HCT116 (cell line): ENCODE results near the gene TNRC18. TPM values are rescaled to one million over a fixed set of nuclear protein-coding genes. Genes with fewer than 3 reads are reported as not detected.

ENCODE experiments used
- ATAC-seq: fragments of 200-7000 bp; cut with Tn5 transposase; 2 replicates; pipeline ENCODE4 v1.9.1; 2020; ENCODE audit warnings: mild to moderate bottlenecking, moderate library complexity
- BruUV-seq: library from RNA; stranded (reverse); fragments of 400-500 nt; replicated peaks from 2 replicates; lab custom pipeline; 2021; lab: Mats Ljungman, UMichigan
- CTCF ChIA-PET: fragments of 300-600 bp; sonication (Branson Sonifier 250); formaldehyde crosslinking; loops from one replicate; lab custom pipeline; 2021; ENCODE audit warnings: antibody characterized with exemption; lab: Charles Lee
- POLR2A ChIA-PET: fragments of 300-600, 350-600 bp; sonication (Branson Sonifier 250); formaldehyde crosslinking; loops from one replicate; lab custom pipeline; 2021; ENCODE audit warnings: antibody characterized with exemption; lab: Charles Lee
- RAD21 ChIA-PET, 2 experiments: fragments of 300-600 bp; sonication (Branson Sonifier 250); formaldehyde crosslinking; loops; one replicate each; lab custom pipeline; 2023; ENCODE audit warnings: low total read pairs in 2 of 2; ENCODE audit not compliant: uncharacterized antibody in 2 of 2, unreplicated experiment in 2 of 2, low non-redundant PET in 1 of 2; lab: Charles Lee
- DNase-seq: peaks from one replicate; pipeline ENCODE4 v3.0.0-alpha.2; 2010; ENCODE audit warnings: low read depth, low spot score
- H2AFZ ChIP-seq: fragments of 200-600 bp; shearing (Covaris generic), sonication (generic); 2 replicates; pipeline ENCODE4 v1.6.1; 2017; ENCODE audit warnings: low read depth, mixed run types, mixed read lengths, antibody characterized with exemption, low read length; ENCODE audit not compliant: poor library complexity, severe bottlenecking
- H3K27ac ChIP-seq: 2 replicates; pipeline ENCODE4 v1.5.1; 2012; ENCODE audit warnings: low read depth, low read length
- H3K27me3 ChIP-seq: fragments of 200-600 bp; sonication (generic); 2 replicates; pipeline ENCODE4 v1.6.1; 2016; ENCODE audit warnings: mixed run types, low read length, mixed read lengths; ENCODE audit not compliant: insufficient read depth
- H3K36me3 ChIP-seq, 2 experiments: fragments of 200-500 bp in 1 of 2; fragments of 200-600 bp in 1 of 2; sonication (Bioruptor generic) in 1 of 2; sonication (generic) in 1 of 2; 2 replicates each; pipeline versions ENCODE4 v1.5.1 to v1.6.1; 2014 to 2016; ENCODE audit warnings: low read length in 2 of 2, inconsistent platforms in 1 of 2, mixed read lengths in 1 of 2, mixed run types in 1 of 2; ENCODE audit not compliant: insufficient read depth in 2 of 2, control insufficient read depth in 1 of 2
- H3K4me1 ChIP-seq, 2 experiments: fragments of 200-600 bp in 1 of 2; sonication (generic) in 1 of 2; 2 replicates each; pipeline versions ENCODE4 v1.5.1 to v1.6.1; 2012 to 2017; ENCODE audit warnings: low read length in 2 of 2, inconsistent platforms in 1 of 2, mild to moderate bottlenecking in 1 of 2, mixed read lengths in 1 of 2, mixed run types in 1 of 2, moderate library complexity in 1 of 2; ENCODE audit not compliant: insufficient read depth in 2 of 2, control insufficient read depth in 1 of 2
- H3K4me2 ChIP-seq: fragments of 200-600 bp; sonication (generic); 2 replicates; pipeline ENCODE4 v1.6.1; 2017; ENCODE audit warnings: mixed run types, low read length, mixed read lengths
- H3K4me3 ChIP-seq, 2 experiments: fragments of 200-600 bp in 1 of 2; sonication (generic) in 1 of 2; replicated peaks in 1 of 2; 2 replicates each; pipeline ENCODE4 v1.5.1; 2011 to 2016; ENCODE audit warnings: low read length in 2 of 2, control low read depth in 1 of 2, low read depth in 1 of 2, mild to moderate bottlenecking in 1 of 2, mixed read lengths in 1 of 2, mixed run types in 1 of 2
- H3K79me2 ChIP-seq: fragments of 200-600 bp; sonication (generic); 2 replicates; pipeline ENCODE4 v1.6.1; 2017; ENCODE audit warnings: mild to moderate bottlenecking, mixed run types, low read length, moderate library complexity, mixed read lengths; ENCODE audit not compliant: insufficient read depth
- H3K9ac ChIP-seq: fragments of 200-600 bp; sonication (generic); 2 replicates; pipeline ENCODE4 v1.6.1; 2016; ENCODE audit warnings: low read length, mixed read lengths
- H3K9me2 ChIP-seq: fragments of 200-600 bp; sonication (generic), shearing (Covaris generic); 2 replicates; pipeline ENCODE4 v1.6.1; 2017; ENCODE audit warnings: mixed run types, mild to moderate bottlenecking, moderate library complexity; ENCODE audit not compliant: insufficient read depth
- H3K9me3 ChIP-seq, 2 experiments: fragments of 200-500 bp in 1 of 2; fragments of 200-600 bp in 1 of 2; sonication (Bioruptor generic) in 1 of 2; sonication (generic) in 1 of 2; 2 replicates each; pipeline ENCODE4 v1.6.1; 2014 to 2017; ENCODE audit warnings: low read length in 2 of 2, mixed read lengths in 2 of 2, inconsistent platforms in 1 of 2, low read depth in 1 of 2, mild to moderate bottlenecking in 1 of 2, mixed run types in 1 of 2, moderate library complexity in 1 of 2; ENCODE audit not compliant: control insufficient read depth in 1 of 2, insufficient read depth in 1 of 2
- H4K20me1 ChIP-seq: fragments of 200-600 bp; sonication (generic), shearing (Covaris generic); 2 replicates; pipeline ENCODE4 v1.6.1; 2017; ENCODE audit warnings: mixed run types, mild to moderate bottlenecking, moderate library complexity; ENCODE audit not compliant: insufficient read depth
- CBX3 ChIP-seq: IDR thresholded peaks from 2 replicates; pipeline ENCODE4 v1.6.1; 2012; ENCODE audit warnings: low read depth
- CEBPB ChIP-seq: IDR thresholded peaks from 2 replicates; pipeline ENCODE4 v1.6.1; 2012; ENCODE audit warnings: low read depth
- CTCF ChIP-seq, 3 experiments: fragments of 200-600 bp in 1 of 3; sonication (generic) in 1 of 3; IDR thresholded peaks in 2 of 3; conservative IDR thresholded peaks in 1 of 3; 2 replicates each; pipeline ENCODE4 v1.5.1; 2012 to 2017; ENCODE audit warnings: low read depth in 2 of 3, low read length in 2 of 3, antibody characterized with exemption in 1 of 3, borderline replicate concordance in 1 of 3, control low read depth in 1 of 3, mild to moderate bottlenecking in 1 of 3, mixed read lengths in 1 of 3, mixed run types in 1 of 3, moderate library complexity in 1 of 3; ENCODE audit not compliant: insufficient read depth in 1 of 3
- EGR1 ChIP-seq: IDR thresholded peaks from 2 replicates; pipeline ENCODE4 v1.6.1; 2012; ENCODE audit warnings: low read depth
- EZH2 ChIP-seq: fragments of 200-600 bp; sonication (generic); IDR thresholded peaks from 2 replicates; pipeline ENCODE4 v1.6.1; 2017; ENCODE audit warnings: antibody characterized with exemption, mixed run types
- EZH2phosphoT487 ChIP-seq: fragments of 200-600 bp; IDR thresholded peaks from 2 replicates; pipeline ENCODE4 v1.6.1; 2018; ENCODE audit warnings: antibody characterized with exemption, borderline replicate concordance
- FOSL1 ChIP-seq: IDR thresholded peaks from 2 replicates; pipeline ENCODE4 v1.6.1; 2012; ENCODE audit warnings: low read depth
- JUND ChIP-seq: IDR thresholded peaks from 2 replicates; pipeline ENCODE4 v1.6.1; 2012
- POLR2A ChIP-seq: IDR thresholded peaks from 2 replicates; pipeline ENCODE4 v1.7.0; 2011; ENCODE audit warnings: borderline replicate concordance; ENCODE audit not compliant: insufficient read depth, insufficient read length; ENCODE audit errors: extremely low read depth
- POLR2AphosphoS5 ChIP-seq: IDR thresholded peaks from 2 replicates; pipeline ENCODE4 v1.6.1; 2011; ENCODE audit warnings: mild to moderate bottlenecking, low read depth, low read length, moderate library complexity
- REST ChIP-seq: IDR thresholded peaks from 2 replicates; pipeline ENCODE4 v1.6.1; 2012; ENCODE audit warnings: low read depth
- SIN3A ChIP-seq: IDR thresholded peaks from 2 replicates; pipeline ENCODE4 v1.6.1; 2012; ENCODE audit warnings: low read depth
- SP1 ChIP-seq: IDR thresholded peaks from 2 replicates; pipeline ENCODE4 v1.6.1; 2012; ENCODE audit warnings: low read depth
- SRF ChIP-seq: IDR thresholded peaks from 2 replicates; pipeline ENCODE4 v1.6.1; 2012; ENCODE audit warnings: low read depth
- TCF7L2 ChIP-seq: IDR thresholded peaks from 2 replicates; pipeline ENCODE4 v1.7.0; 2011; ENCODE audit warnings: borderline replicate concordance, inconsistent platforms; ENCODE audit not compliant: insufficient read depth, insufficient read length; ENCODE audit errors: extremely low read depth
- YY1 ChIP-seq: IDR thresholded peaks from 2 replicates; pipeline ENCODE4 v1.6.1; 2011; ENCODE audit warnings: low read length, low read depth, moderate library complexity, mild to moderate bottlenecking; ENCODE audit not compliant: insufficient replicate concordance; ENCODE audit errors: extremely low read depth
- ZFX ChIP-seq: fragments of 450-650 bp; IDR thresholded peaks from 2 replicates; pipeline ENCODE4 v1.6.1; 2017
- ZNF274 ChIP-seq: fragments of 200-500 bp; sonication (Bioruptor generic); IDR thresholded peaks from 2 replicates; pipeline ENCODE4 v1.6.1; 2014; ENCODE audit warnings: mild to moderate bottlenecking, low read depth, low read length, inconsistent platforms
- intact Hi-C: fragments of 100-400 bp; cut with micrococcal nuclease; formaldehyde crosslinking; loops from 2 replicates; pipeline ENCODE4 v1.10.0; 2022
- total RNA-seq: library from RNA; stranded (reverse); gene quantifications from one replicate; pipeline ENCODE4 v1.2.1, GENCODE V29; 2021; ENCODE audit not compliant: unreplicated experiment
- TF ChIP-seq, protein P1 (sequence below): IDR thresholded peaks from 2 replicates; pipeline ENCODE4 v1.6.1; 2011; ENCODE audit warnings: mild to moderate bottlenecking, low read length, moderate library complexity; ENCODE audit not compliant: insufficient replicate concordance; ENCODE audit errors: extremely low read depth

The TNRC18 gene
- total RNA-seq, 1 experiment from 2014 or later, result 101 TPM

- ATAC-seq, result no peak
- Histone ChIP-seq H3K27me3 (no peaks in the 10 kb centered on the region), H4K20me1 (no peaks in the 10 kb centered on the region), H3K9me3 (peaks cover 0 to 5% of the 10 kb centered on the region in 2 experiments; a peak in 1 of 4 replicates), H3K4me3 (no peak overlapping the region), H3K36me3 (no peaks in the 10 kb centered on the region; a peak in 2 of 4 replicates), H3K4me2 (no peak overlapping the region), H3K9me2 (no peaks in the 10 kb centered on the region), H3K4me1 (no peaks in the 10 kb centered on the region), H3K79me2 (no peaks in the 10 kb centered on the region), H3K9ac (no peak overlapping the region), H3K27ac (no peak overlapping the region), H2AFZ (no peak overlapping the region)
- BruUV-seq, result no TSS peak
- ChIA-PET CTCF (interaction anchor here (1.1 kb wide), 1 partner anchor 55 kb away, joined by 4 read pairs; no protein-coding TSS in a partner anchor), POLR2A (no interaction called here), RAD21 (no interaction called here)
- intact Hi-C loops, result no loop called here
- no peak for TF ChIP-seq SP1
- no peak for TF ChIP-seq SRF
- no peak for TF ChIP-seq SIN3A
- TF ChIP-seq FOSL1, result no peak
- TF ChIP-seq POLR2A, result no peak
- no peak for TF ChIP-seq JUND
- no peak for TF ChIP-seq CEBPB
- no peak for TF ChIP-seq EZH2phosphoT487
- TF ChIP-seq, protein P1, sequence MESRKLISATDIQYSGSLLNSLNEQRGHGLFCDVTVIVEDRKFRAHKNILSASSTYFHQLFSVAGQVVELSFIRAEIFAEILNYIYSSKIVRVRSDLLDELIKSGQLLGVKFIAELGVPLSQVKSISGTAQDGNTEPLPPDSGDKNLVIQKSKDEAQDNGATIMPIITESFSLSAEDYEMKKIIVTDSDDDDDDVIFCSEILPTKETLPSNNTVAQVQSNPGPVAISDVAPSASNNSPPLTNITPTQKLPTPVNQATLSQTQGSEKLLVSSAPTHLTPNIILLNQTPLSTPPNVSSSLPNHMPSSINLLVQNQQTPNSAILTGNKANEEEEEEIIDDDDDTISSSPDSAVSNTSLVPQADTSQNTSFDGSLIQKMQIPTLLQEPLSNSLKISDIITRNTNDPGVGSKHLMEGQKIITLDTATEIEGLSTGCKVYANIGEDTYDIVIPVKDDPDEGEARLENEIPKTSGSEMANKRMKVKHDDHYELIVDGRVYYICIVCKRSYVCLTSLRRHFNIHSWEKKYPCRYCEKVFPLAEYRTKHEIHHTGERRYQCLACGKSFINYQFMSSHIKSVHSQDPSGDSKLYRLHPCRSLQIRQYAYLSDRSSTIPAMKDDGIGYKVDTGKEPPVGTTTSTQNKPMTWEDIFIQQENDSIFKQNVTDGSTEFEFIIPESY, result no peak
- no peak for TF ChIP-seq ZFX
- TF ChIP-seq CBX3, result no peak
- no peak for TF ChIP-seq ZNF274
- TF ChIP-seq TCF7L2, result no peak
- TF ChIP-seq YY1, result no peak
- TF ChIP-seq POLR2AphosphoS5, result no peak
- no peak for TF ChIP-seq CTCF (IDR thresholded peaks at IDR 0.05 in 2 of 3, conservative IDR thresholded peaks at IDR 0.05 in 1 of 3; ENCODE audit: borderline replicate concordance in 1 of 3, insufficient read depth in 1 of 3, low read depth in 2 of 3, low read length in 2 of 3)
- no peak for TF ChIP-seq EZH2
- TF ChIP-seq EGR1, result no peak
- no peak for TF ChIP-seq REST
- no peak for DNase-seq
Measured at GRCh38 chr7:5295039-5296014, 128.3 kb downstream of the TNRC18 start.
